ENCODE results near the gene CCDC144A.
"Not testable (repeated sequence)": the region's sequence is repeated elsewhere in the genome, so short reads cannot be mapped to it uniquely, and the experiment has no call there.

CCDC144A gene

DNA sequence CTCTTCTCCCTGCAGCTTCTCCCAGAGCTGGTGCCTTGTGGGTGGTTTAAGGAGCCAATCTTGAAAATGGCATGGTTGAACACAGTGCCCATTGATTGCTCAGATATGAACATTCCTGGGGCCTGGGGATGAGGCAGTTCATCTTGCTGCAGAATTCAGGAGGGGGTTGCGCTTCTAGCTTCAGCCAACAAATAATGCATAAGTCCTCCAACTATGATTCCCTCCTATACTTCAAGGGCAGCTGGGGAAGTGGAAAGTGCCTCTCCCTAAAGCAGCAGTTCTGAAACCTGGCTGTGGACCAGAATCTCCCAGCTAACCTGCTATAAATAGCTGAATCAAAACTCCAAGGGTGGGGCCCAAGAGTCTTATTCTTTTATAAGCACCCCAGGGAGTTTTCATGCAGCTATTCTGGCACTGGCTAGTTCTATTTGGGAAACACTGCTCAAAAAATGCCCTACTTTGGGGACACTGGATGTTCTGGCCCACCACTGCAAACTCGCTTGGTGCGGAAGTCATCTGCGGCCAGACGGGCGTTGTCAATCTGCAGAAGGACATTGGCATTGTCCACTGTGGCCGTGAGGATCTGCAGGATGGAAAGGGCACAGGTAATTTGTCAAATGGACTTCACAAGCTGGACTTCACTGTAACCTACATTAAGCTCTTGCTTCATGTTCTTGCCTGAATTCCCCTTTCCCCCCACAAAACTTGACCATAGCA, 130.3 kb downstream of the CCDC144A start:
- no peak for DNase-seq (ENCODE audit: low read depth)

DNA sequence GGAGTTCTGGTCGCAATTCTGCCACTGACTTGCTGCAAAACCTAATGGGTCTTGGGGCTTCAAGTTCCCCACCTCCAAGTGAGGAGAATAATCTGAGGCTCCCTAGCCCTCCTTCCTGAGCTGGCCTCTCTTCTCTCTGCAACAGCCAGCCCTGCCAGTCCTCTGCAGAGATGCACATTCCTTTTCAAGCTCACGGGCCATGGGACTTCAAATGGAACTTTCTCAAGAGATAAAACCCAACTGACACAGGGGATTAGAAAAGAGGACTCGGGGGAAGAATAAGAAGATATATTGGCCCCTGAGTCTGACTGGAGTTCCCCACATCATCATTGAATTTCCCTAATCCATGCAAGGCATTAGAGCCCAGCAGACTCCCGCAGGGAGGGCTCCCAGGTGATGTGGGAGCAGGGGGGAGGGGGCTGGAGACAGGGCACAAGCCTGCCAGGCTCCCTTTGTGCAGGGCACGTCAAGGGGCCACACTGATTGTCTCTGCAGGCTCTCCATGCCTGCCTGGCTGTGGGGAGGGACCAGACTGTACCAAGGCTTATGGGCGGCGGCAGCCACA, 131.0 kb downstream of the CCDC144A start:
- DNase-seq (ENCODE audit: low read depth), result no peak

DNA sequence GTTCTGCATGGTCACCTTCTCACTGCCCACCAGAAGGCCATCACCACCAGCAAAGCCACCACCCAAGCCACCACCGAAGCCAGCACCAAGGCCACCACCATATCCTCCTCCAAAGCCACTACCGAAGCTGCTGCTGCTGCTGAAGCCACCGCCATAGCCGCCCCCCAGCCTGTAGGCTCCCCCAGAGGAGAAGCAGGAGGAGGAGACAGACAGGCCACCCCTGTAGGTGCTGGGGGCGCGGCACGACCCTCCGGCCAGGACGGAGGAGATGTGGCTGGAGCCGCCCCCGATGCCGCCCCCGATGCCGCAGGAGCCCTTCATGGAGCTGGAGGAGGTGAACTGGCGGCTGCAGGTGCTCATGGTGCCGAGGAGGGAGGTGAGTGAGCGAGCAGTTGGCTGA, 132.1 kb downstream of the CCDC144A start:
- DNase-seq (ENCODE audit: low read depth), result not testable (repeated sequence)

DNA sequence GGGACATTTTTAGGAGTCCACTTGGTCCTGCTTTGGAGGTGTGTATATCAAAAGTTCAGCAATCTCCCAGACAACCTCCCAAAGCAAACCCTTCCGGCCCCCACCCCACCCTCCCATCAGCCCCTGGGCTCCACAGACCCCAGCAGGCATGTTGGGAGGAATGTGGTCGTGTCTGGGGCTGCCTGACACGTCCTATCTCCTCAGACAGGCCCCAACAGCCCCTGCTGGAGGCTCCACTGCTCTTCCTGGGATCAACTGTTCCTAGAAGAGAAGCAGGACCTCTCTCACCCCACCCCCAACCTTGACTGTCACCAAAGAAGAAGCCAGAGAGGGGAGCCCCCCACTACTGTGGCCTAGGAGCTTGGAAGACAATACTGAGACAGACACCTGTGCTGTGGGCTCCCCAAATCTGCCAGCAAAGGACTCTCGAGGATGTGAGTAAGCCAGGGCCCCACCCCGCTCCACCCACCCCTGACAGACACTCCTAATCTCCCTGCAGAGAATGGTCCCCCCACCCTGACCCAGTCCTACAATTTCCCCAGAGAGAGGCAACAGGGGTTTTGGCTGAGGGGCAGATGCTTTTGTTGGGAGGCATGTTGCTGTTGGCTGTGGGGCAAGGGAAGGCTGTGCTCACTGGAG, 133.8 kb downstream of the CCDC144A start:
- not testable (repeated sequence) for DNase-seq (ENCODE audit: low read depth)
